Esophagus squamous epithelium (tissue), 5 donors: Measurements from ENCODE around the gene LACRT. TPM values are rescaled to one million over a fixed set of nuclear protein-coding genes. Genes with fewer than 3 reads are reported as not detected.

ENCODE experiments used
- DNase-seq: peaks from one replicate; lab custom pipeline; 2025; lab: John Stamatoyannopoulos, UW
- H3K27ac ChIP-seq, 4 donors: fragments of 200-600 bp; sonication (generic); one replicate each; pipeline ENCODE4 v1.5.1; 2016 to 2019; ENCODE audit warnings: mild to moderate bottlenecking in 1 of 4
- H3K27me3 ChIP-seq, 4 donors: fragments of 200-600 bp; sonication (generic); 1 replicate in 3 of 4; 2 replicates in 1 of 4; pipeline versions ENCODE4 v1.5.1 to v1.6.0; 2017 to 2021; ENCODE audit warnings: antibody characterized with exemption in 1 of 4
- H3K36me3 ChIP-seq, 3 donors: fragments of 200-600 bp; sonication (generic); one replicate each; pipeline ENCODE4 v1.5.1; 2016 to 2019
- H3K4me1 ChIP-seq, 3 donors: fragments of 200-600 bp; sonication (generic); one replicate each; pipeline ENCODE4 v1.5.1; 2017 to 2019
- H3K4me3 ChIP-seq, 4 donors: fragments of 200-600 bp; sonication (generic); 1 replicate in 3 of 4; 2 replicates in 1 of 4; pipeline ENCODE4 v1.5.1; 2016 to 2019; ENCODE audit warnings: mild to moderate bottlenecking in 2 of 4, moderate library complexity in 1 of 4
- H3K9me3 ChIP-seq, 3 donors: fragments of 200-600 bp; sonication (generic); one replicate each; pipeline ENCODE4 v1.5.1; 2016 to 2019
- CTCF ChIP-seq, 6 experiments: fragments of 450-650 bp in 4 of 6; fragments of 200-600 bp in 2 of 6; sonication (generic) in 2 of 6; IDR thresholded peaks; one replicate each; pipeline ENCODE4 v1.5.1; 2016 to 2019; ENCODE audit warnings: antibody characterized with exemption in 6 of 6, mild to moderate bottlenecking in 4 of 6, moderate library complexity in 4 of 6
- POLR2A ChIP-seq, 4 donors: fragments of 450-650 bp; IDR thresholded peaks; one replicate each; pipeline ENCODE4 v1.6.1; 2017; ENCODE audit warnings: antibody characterized with exemption in 4 of 4, mild to moderate bottlenecking in 4 of 4, moderate library complexity in 3 of 4
- WGBS, 2 donors: methylation state at CpG; one replicate each; pipeline ENCODE4 v1.1.5; 2018; 5-methylcytosine and 5-hydroxymethylcytosine counted together
- intact Hi-C: fragments of 100-400 bp; cut with DNase I; formaldehyde crosslinking; loops from one replicate; pipeline ENCODE4 v1.15.0; 2022
- total RNA-seq, 4 donors: library from RNA; depleted of rRNA; stranded (reverse); fragments of >200 nt; gene quantifications; one replicate each; pipeline ENCODE4 v1.1.0, GENCODE V29; 2016
- donor health status: DM: yes; HTN: yes; CAD: no.

The LACRT gene
- total RNA-seq, 4 donors from 2014 or later, result not detected

GRCh38 chr12:54650889-54651288 lies 16.2 kb upstream of the LACRT start:
- Histone ChIP-seq H3K4me3 (no peak overlapping the region), H3K27ac (no peak overlapping the region), H3K36me3 (no peaks in the 10 kb centered on the region), H3K4me1 (no peaks in the 10 kb centered on the region), H3K27me3 (peaks cover 0 to 38% (median 0%) of the 10 kb centered on the region in 4 donors), H3K9me3 (no peaks in the 10 kb centered on the region)
- 63% methylated on average over 5 of the region's 5 CpGs for WGBS, 2 donors
- DNase-seq, result no peak
- intact Hi-C loops, result no loop called here
- no peak for TF ChIP-seq CTCF (IDR thresholded peaks at IDR 0.05)
- TF ChIP-seq POLR2A (IDR thresholded peaks at IDR 0.05), result no peak

GRCh38 chr12:54650409-54650808 lies 15.7 kb upstream of the LACRT start:
- Histone ChIP-seq H3K27ac (no peak overlapping the region), H3K4me3 (no peak overlapping the region), H3K4me1 (no peaks in the 10 kb centered on the region), H3K36me3 (no peaks in the 10 kb centered on the region), H3K27me3 (peaks cover 0 to 43% (median 0%) of the 10 kb centered on the region in 4 donors), H3K9me3 (no peaks in the 10 kb centered on the region)
- no peak for DNase-seq
- no peak for TF ChIP-seq POLR2A (IDR thresholded peaks at IDR 0.05)
- no peak for TF ChIP-seq CTCF (IDR thresholded peaks at IDR 0.05)
- intact Hi-C loops, result no loop called here
- WGBS, 2 donors, result 41 to 55% methylated on average over 4 of the region's 4 CpGs

- 20 to 43% methylated on average over 1 of the region's 1 CpG for WGBS, 2 donors
- intact Hi-C loops, result no loop called here
- no peak for TF ChIP-seq POLR2A (IDR thresholded peaks at IDR 0.05)
- TF ChIP-seq CTCF (IDR thresholded peaks at IDR 0.05), result no peak
These were observed 15.1 kb upstream of the LACRT start for GRCh38 chr12:54649825-54650224.

GRCh38 chr12:54648265-54648664 lies 13.6 kb upstream of the LACRT start, which contains the start of gene DCD:
Gene DCD, minus strand, starts transcription at chr12:54648365. Its CDS starts 62 bp downstream, at chr12:54648303.
- H3K36me3 ChIP-seq, result no peaks in the 10 kb centered on the region
- H3K9me3 ChIP-seq, result no peaks in the 10 kb centered on the region
- no peak for DNase-seq
- H3K4me3 ChIP-seq, result no peak within 1 kb of the TSS
- peaks cover 0 to 57% (median 0%) of the 10 kb centered on the region in 4 donors for H3K27me3 ChIP-seq
- no peak within 1 kb of the TSS for H3K27ac ChIP-seq
- intact Hi-C loops, result no loop called here
- no peaks in the 10 kb centered on the region for H3K4me1 ChIP-seq
- WGBS, 2 donors, result 50 to 85% methylated on average over 1 to 2 of the region's 2 CpGs
- TF ChIP-seq CTCF (IDR thresholded peaks at IDR 0.05), result no peak
- no peak for TF ChIP-seq POLR2A (IDR thresholded peaks at IDR 0.05)

More at GRCh38 chr12:54649825-54650224, 15.1 kb upstream of the LACRT start:
- DNase-seq, result no peak
- Histone ChIP-seq H3K27ac (no peak overlapping the region), H3K9me3 (no peaks in the 10 kb centered on the region), H3K36me3 (no peaks in the 10 kb centered on the region), H3K27me3 (peaks cover 0 to 48% (median 0%) of the 10 kb centered on the region in 4 donors), H3K4me1 (no peaks in the 10 kb centered on the region), H3K4me3 (no peak overlapping the region)

GRCh38 chr12:54641554-54641953 lies 6.9 kb upstream of the LACRT start:
- Histone ChIP-seq H3K36me3 (no peaks in the 10 kb centered on the region), H3K27me3 (peaks cover 0 to 30% (median 0%) of the 10 kb centered on the region in 4 donors), H3K9me3 (no peaks in the 10 kb centered on the region), H3K4me3 (no peak overlapping the region), H3K27ac (no peak overlapping the region), H3K4me1 (no peaks in the 10 kb centered on the region)
- TF ChIP-seq CTCF (IDR thresholded peaks at IDR 0.05) (no peak), POLR2A (IDR thresholded peaks at IDR 0.05) (no peak)
- intact Hi-C loops, result no loop called here
- whole genome bisulfite sequencing, 2 donors, result 62 to 85% methylated on average over 1 of the region's 1 CpG
- DNase-seq, result no peak
